ENCODE results near the gene CACNA2D4.

- TF ChIP-seq TAF1 (IDR thresholded peaks at IDR 0.05; ENCODE audit: low read depth, low read length) (no peak), POLR2AphosphoS5 (IDR thresholded peaks at IDR 0.05; ENCODE audit: low read depth, low read length) (no peak), POU2F2 (IDR thresholded peaks at IDR 0.05; ENCODE audit: low read depth, low read length) (no peak)
These were observed 11.0 kb upstream of the CACNA2D4 start for GRCh38 chr12:1929241-1929984.

Data from GM12891 (cell line).